ENCODE measurements around the gene AFTPH. TPM values are rescaled to one million over a fixed set of nuclear protein-coding genes. Genes with fewer than 3 reads are reported as not detected.

Gene AFTPH
- total RNA-seq, 1 donor from 2014 or later: 28.9 TPM

GRCh38 chr2:64609227-64609941 is 85.3 kb downstream of the AFTPH start:
- Mint-ChIP-seq H3K36me3 (ENCODE audit: insufficient read depth) (no peaks in the 10 kb centered on the region), H3K9me3 (ENCODE audit: low read depth) (peaks cover 4% of the 10 kb centered on the region), H3K4me1 (ENCODE audit: low read depth) (peaks cover 19% of the 10 kb centered on the region), H3K27ac (peak overlapping the region; percentile 79), H3K27me3 (peaks cover 7% of the 10 kb centered on the region), H3K4me3 (ENCODE audit: low read depth) (peak overlapping the region; percentile 74)
- DNase-seq (ENCODE audit: low spot score, unreplicated experiment): peak; percentile 55
- peak; percentile 53 for TF ChIP-seq CTCF (IDR thresholded peaks at IDR 0.05; ENCODE audit: unreplicated experiment)

GRCh38 chr2:64609942-64610281 is 85.8 kb downstream of the AFTPH start:
- H3K27ac Mint-ChIP-seq: peak overlapping the region; percentile 79
- peak overlapping the region; percentile 74 for H3K4me3 Mint-ChIP-seq (ENCODE audit: low read depth)

GRCh38 chr2:64610316-64610855 is 86.3 kb downstream of the AFTPH start:
- no peaks in the 10 kb centered on the region for H3K9me3 Mint-ChIP-seq (ENCODE audit: low read depth)
- H3K4me1 Mint-ChIP-seq (ENCODE audit: low read depth): peaks cover 19% of the 10 kb centered on the region
- peaks cover 7% of the 10 kb centered on the region for H3K27me3 Mint-ChIP-seq
- no peak for DNase-seq (ENCODE audit: low spot score, unreplicated experiment)
- H3K4me3 Mint-ChIP-seq (ENCODE audit: low read depth): no peak overlapping the region
- no peak overlapping the region for H3K27ac Mint-ChIP-seq
- H3K36me3 Mint-ChIP-seq (ENCODE audit: insufficient read depth): no peaks in the 10 kb centered on the region
- TF ChIP-seq CTCF (IDR thresholded peaks at IDR 0.05; ENCODE audit: unreplicated experiment): no peak

More at GRCh38 chr2:64609942-64610281, 85.8 kb downstream of the AFTPH start:
- no peak for DNase-seq (ENCODE audit: low spot score, unreplicated experiment)
- H3K27me3 Mint-ChIP-seq: peaks cover 7% of the 10 kb centered on the region
- H3K4me1 Mint-ChIP-seq (ENCODE audit: low read depth): peaks cover 19% of the 10 kb centered on the region
- no peaks in the 10 kb centered on the region for H3K36me3 Mint-ChIP-seq (ENCODE audit: insufficient read depth)
- no peak for TF ChIP-seq CTCF (IDR thresholded peaks at IDR 0.05; ENCODE audit: unreplicated experiment)
- no peaks in the 10 kb centered on the region for H3K9me3 Mint-ChIP-seq (ENCODE audit: low read depth)

- no peak overlapping the region for H3K4me3 Mint-ChIP-seq (ENCODE audit: low read depth)
- no peak for TF ChIP-seq CTCF (IDR thresholded peaks at IDR 0.05; ENCODE audit: unreplicated experiment)
Observed at GRCh38 chr2:64612575-64613195, 88.6 kb downstream of the AFTPH start.

GRCh38 chr2:64613276-64613675 is 89.1 kb downstream of the AFTPH start:
- Mint-ChIP-seq H3K4me3 (ENCODE audit: low read depth) (no peak overlapping the region), H3K36me3 (ENCODE audit: insufficient read depth) (no peaks in the 10 kb centered on the region), H3K9me3 (ENCODE audit: low read depth) (no peaks in the 10 kb centered on the region), H3K4me1 (ENCODE audit: low read depth) (peaks cover 13% of the 10 kb centered on the region), H3K27me3 (peaks cover 7% of the 10 kb centered on the region), H3K27ac (no peak overlapping the region)
- no peak for DNase-seq (ENCODE audit: low spot score, unreplicated experiment)
- TF ChIP-seq CTCF (IDR thresholded peaks at IDR 0.05; ENCODE audit: unreplicated experiment): no peak

More at GRCh38 chr2:64612575-64613195, 88.6 kb downstream of the AFTPH start:
- no peak for DNase-seq (ENCODE audit: low spot score, unreplicated experiment)
- no peak overlapping the region for H3K27ac Mint-ChIP-seq
- H3K4me1 Mint-ChIP-seq (ENCODE audit: low read depth): peaks cover 14% of the 10 kb centered on the region
- no peaks in the 10 kb centered on the region for H3K36me3 Mint-ChIP-seq (ENCODE audit: insufficient read depth)
- no peaks in the 10 kb centered on the region for H3K9me3 Mint-ChIP-seq (ENCODE audit: low read depth)
- peaks cover 7% of the 10 kb centered on the region for H3K27me3 Mint-ChIP-seq

All from progenitor cell of endocrine pancreas (in vitro differentiated cells).